GM18951 (cell line): ENCODE measurements around the gene PARP8.
A peak's percentile ranks its signal among the peaks of the same experiment; 100 is the strongest.
"Not testable (repeated sequence)": the region's sequence is repeated elsewhere in the genome, so short reads cannot be mapped to it uniquely, and the experiment has no call there.

Experiments
- POLR2A ChIP-seq: IDR thresholded peaks from 4 replicates; pipeline ENCODE4 v1.6.1; 2011; ENCODE audit warnings: mild to moderate bottlenecking; ENCODE audit not compliant: insufficient read length, insufficient read depth; ENCODE audit errors: extremely low read depth
- in situ Hi-C: fragments of 300-500 bp; cut with MboI; formaldehyde crosslinking; loops from one replicate; pipeline ENCODE4 v1.12.0; 2022; ENCODE audit warnings: low sequenced_read_pairs, mixed read lengths, inconsistent platforms; ENCODE audit not compliant: unreplicated experiment

Gene PARP8

GRCh38 chr5:50667023-50667652 is 701 bp downstream of the PARP8 start:
- in situ Hi-C loops, result no loop called here
- no peak for TF ChIP-seq POLR2A

GRCh38 chr5:50667653-50668595 is 1.5 kb downstream of the PARP8 start:
- in situ Hi-C loops, result no loop called here
- peak; percentile 61 for TF ChIP-seq POLR2A

GRCh38 chr5:50668636-50669035 is 2.2 kb downstream of the PARP8 start:
- in situ Hi-C loops, result not testable (repeated sequence)

- in situ Hi-C loops, result no loop called here
Measured at GRCh38 chr5:50672663-50673062, 6.2 kb downstream of the PARP8 start.

GRCh38 chr5:50673444-50673843 is 7.0 kb downstream of the PARP8 start:
- in situ Hi-C loops, result not testable (repeated sequence)

More at GRCh38 chr5:50672663-50673062, 6.2 kb downstream of the PARP8 start:
- TF ChIP-seq POLR2A, result no peak

GRCh38 chr5:50675385-50675784 is 8.9 kb downstream of the PARP8 start:
- in situ Hi-C loops, result no loop called here
- no peak for TF ChIP-seq POLR2A

GRCh38 chr5:50679554-50679953 is 13.1 kb downstream of the PARP8 start:
- in situ Hi-C loops, result not testable (repeated sequence)

- TF ChIP-seq POLR2A, result no peak
- in situ Hi-C loops, result no loop called here
Measured at GRCh38 chr5:50684721-50685120, 18.3 kb downstream of the PARP8 start.

GRCh38 chr5:50687548-50687947 is 21.1 kb downstream of the PARP8 start:
- in situ Hi-C loops, result no loop called here

GRCh38 chr5:50691399-50692016 is 25.1 kb downstream of the PARP8 start:
- TF ChIP-seq POLR2A, result no peak
- in situ Hi-C loops, result no loop called here

More at GRCh38 chr5:50687548-50687947, 21.1 kb downstream of the PARP8 start:
- no peak for TF ChIP-seq POLR2A

GRCh38 chr5:50694027-50694590 is 27.7 kb downstream of the PARP8 start:
- in situ Hi-C loops, result no loop called here
- TF ChIP-seq POLR2A, result no peak

- in situ Hi-C loops, result not testable (repeated sequence)
Measured at GRCh38 chr5:50694626-50695025, 28.2 kb downstream of the PARP8 start.

- no peak for TF ChIP-seq POLR2A
- in situ Hi-C loops, result no loop called here
Measured at GRCh38 chr5:50697739-50698138, 31.3 kb downstream of the PARP8 start.
